ENCODE measurements around the gene XXYLT1. TPM values are rescaled to one million over a fixed set of nuclear protein-coding genes. Genes with fewer than 3 reads are reported as not detected.
A peak's percentile ranks its signal among the peaks of the same experiment; 100 is the strongest.

XXYLT1 gene
- total and polyA plus RNA-seq, 10 of the 15 experiments (the other 5 are each of a cell fraction or from before 2014, with no cell fraction given): 1.2 to 14.2 (median 9.3) TPM

- TF ChIP-seq BRCA1 (IDR thresholded peaks at IDR 0.05; ENCODE audit: low read depth, low read length): no peak
- TF ChIP-seq BCL11A (IDR thresholded peaks at IDR 0.05; ENCODE audit: low read depth, low read length): 0 out of 2 replicates have a peak, but pooled peaks have one; percentile 4
- no peak for TF ChIP-seq ZNF207 (IDR thresholded peaks at IDR 0.05; ENCODE audit: borderline replicate concordance)
- no peak for TF ChIP-seq MEF2A (IDR thresholded peaks at IDR 0.05; ENCODE audit: insufficient read depth, low read depth, low read length)
- TF ChIP-seq CHD4 (IDR thresholded peaks at IDR 0.05): no peak
- peak; percentile 58; the same call in 1 of the 2 replicates for TF ChIP-seq TAF1 (IDR thresholded peaks at IDR 0.05; ENCODE audit: borderline replicate concordance, low read depth, low read length)
- TF ChIP-seq SIN3A (IDR thresholded peaks at IDR 0.05; ENCODE audit: low read depth, low read length): no peak
- TF ChIP-seq FOS (IDR thresholded peaks at IDR 0.05; ENCODE audit: borderline replicate concordance, extremely low read depth, insufficient read length): no peak
- TF ChIP-seq, protein P1, sequence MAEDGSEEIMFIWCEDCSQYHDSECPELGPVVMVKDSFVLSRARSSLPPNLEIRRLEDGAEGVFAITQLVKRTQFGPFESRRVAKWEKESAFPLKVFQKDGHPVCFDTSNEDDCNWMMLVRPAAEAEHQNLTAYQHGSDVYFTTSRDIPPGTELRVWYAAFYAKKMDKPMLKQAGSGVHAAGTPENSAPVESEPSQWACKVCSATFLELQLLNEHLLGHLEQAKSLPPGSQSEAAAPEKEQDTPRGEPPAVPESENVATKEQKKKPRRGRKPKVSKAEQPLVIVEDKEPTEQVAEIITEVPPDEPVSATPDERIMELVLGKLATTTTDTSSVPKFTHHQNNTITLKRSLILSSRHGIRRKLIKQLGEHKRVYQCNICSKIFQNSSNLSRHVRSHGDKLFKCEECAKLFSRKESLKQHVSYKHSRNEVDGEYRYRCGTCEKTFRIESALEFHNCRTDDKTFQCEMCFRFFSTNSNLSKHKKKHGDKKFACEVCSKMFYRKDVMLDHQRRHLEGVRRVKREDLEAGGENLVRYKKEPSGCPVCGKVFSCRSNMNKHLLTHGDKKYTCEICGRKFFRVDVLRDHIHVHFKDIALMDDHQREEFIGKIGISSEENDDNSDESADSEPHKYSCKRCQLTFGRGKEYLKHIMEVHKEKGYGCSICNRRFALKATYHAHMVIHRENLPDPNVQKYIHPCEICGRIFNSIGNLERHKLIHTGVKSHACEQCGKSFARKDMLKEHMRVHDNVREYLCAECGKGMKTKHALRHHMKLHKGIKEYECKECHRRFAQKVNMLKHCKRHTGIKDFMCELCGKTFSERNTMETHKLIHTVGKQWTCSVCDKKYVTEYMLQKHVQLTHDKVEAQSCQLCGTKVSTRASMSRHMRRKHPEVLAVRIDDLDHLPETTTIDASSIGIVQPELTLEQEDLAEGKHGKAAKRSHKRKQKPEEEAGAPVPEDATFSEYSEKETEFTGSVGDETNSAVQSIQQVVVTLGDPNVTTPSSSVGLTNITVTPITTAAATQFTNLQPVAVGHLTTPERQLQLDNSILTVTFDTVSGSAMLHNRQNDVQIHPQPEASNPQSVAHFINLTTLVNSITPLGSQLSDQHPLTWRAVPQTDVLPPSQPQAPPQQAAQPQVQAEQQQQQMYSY (CRISPR knock-in tag; IDR thresholded peaks at IDR 0.05): peak; percentile 71; the same call in 1 of the 2 replicates
- no peak for TF ChIP-seq CEBPZ (IDR thresholded peaks at IDR 0.05; ENCODE audit: low read depth, low read length)
- TF ChIP-seq YY1 (IDR thresholded peaks at IDR 0.05; ENCODE audit: low read depth, low read length): peak; percentile 68; the same call in 1 of the 2 replicates
- TF ChIP-seq, protein P2, sequence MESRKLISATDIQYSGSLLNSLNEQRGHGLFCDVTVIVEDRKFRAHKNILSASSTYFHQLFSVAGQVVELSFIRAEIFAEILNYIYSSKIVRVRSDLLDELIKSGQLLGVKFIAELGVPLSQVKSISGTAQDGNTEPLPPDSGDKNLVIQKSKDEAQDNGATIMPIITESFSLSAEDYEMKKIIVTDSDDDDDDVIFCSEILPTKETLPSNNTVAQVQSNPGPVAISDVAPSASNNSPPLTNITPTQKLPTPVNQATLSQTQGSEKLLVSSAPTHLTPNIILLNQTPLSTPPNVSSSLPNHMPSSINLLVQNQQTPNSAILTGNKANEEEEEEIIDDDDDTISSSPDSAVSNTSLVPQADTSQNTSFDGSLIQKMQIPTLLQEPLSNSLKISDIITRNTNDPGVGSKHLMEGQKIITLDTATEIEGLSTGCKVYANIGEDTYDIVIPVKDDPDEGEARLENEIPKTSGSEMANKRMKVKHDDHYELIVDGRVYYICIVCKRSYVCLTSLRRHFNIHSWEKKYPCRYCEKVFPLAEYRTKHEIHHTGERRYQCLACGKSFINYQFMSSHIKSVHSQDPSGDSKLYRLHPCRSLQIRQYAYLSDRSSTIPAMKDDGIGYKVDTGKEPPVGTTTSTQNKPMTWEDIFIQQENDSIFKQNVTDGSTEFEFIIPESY (IDR thresholded peaks at IDR 0.05): no peak
- TF ChIP-seq IRF3 (IDR thresholded peaks at IDR 0.05): peak; percentile 55; the same call in 1 of the 2 replicates
- TF ChIP-seq ZNF217 (IDR thresholded peaks at IDR 0.05): no peak; the same call in none of the 2 replicates
- TF ChIP-seq RCOR1 (conservative IDR thresholded peaks at IDR 0.05; ENCODE audit: low read depth, low read length): no peak
- peak; percentile 86 for TF ChIP-seq TBL1XR1 (IDR thresholded peaks at IDR 0.05; ENCODE audit: low read depth, low read length)
- TF ChIP-seq POLR2A (IDR thresholded peaks at IDR 0.05; ENCODE audit: low read depth, low read length): peak; percentile 85
- TF ChIP-seq TCF3 (IDR thresholded peaks at IDR 0.05; ENCODE audit: borderline replicate concordance, insufficient read depth, low read depth, low read length): no peak; the same call in 1 of the 2 replicates
- TF ChIP-seq NR2C2 (IDR thresholded peaks at IDR 0.05; ENCODE audit: borderline replicate concordance, control insufficient read depth, insufficient read length, low read depth): no peak
- TF ChIP-seq MEF2B (IDR thresholded peaks at IDR 0.05; ENCODE audit: partially characterized antibody, poor library complexity, severe bottlenecking): peak; percentile 83
Measured at GRCh38 chr3:195259475-195260279, 11.3 kb downstream of the XXYLT1 start (continued).
